ENCODE results near the gene HHIP. TPM values are rescaled to one million over a fixed set of nuclear protein-coding genes. Genes with fewer than 3 reads are reported as not detected.
"Not testable (repeated sequence)": the region's sequence is repeated elsewhere in the genome, so short reads cannot be mapped to it uniquely, and the experiment has no call there.

The HHIP gene
- polyA plus RNA-seq, 2 donors, result not detected

GRCh38 chr4:144768809-144769208 lies 122.9 kb downstream of the HHIP start:
- not testable (repeated sequence) for H3K27ac ChIP-seq (ENCODE audit: low read depth in 2 of 2, low read length in 1 of 2); H3K4me3 ChIP-seq (ENCODE audit: low read depth in 1 of 2, low read length in 2 of 2); H3K27me3 ChIP-seq (ENCODE audit: control insufficient read depth in 1 of 2, insufficient read depth in 2 of 2, low read length in 2 of 2); H3K36me3 ChIP-seq (ENCODE audit: control insufficient read depth in 2 of 2, insufficient read depth in 2 of 2, low read length in 1 of 2); H3K9me3 ChIP-seq (ENCODE audit: control insufficient read depth in 2 of 2, insufficient read depth in 1 of 2, low read depth in 1 of 2, low read length in 1 of 2); H3K4me1 ChIP-seq (ENCODE audit: control insufficient read depth in 2 of 2, insufficient read depth in 2 of 2, low read length in 1 of 2)
- 48 to 61% methylated on average over 8 of the region's 8 CpGs for WGBS, 2 donors

GRCh38 chr4:144778364-144778763 lies 132.4 kb downstream of the HHIP start:
- no peak overlapping the region for H3K27ac ChIP-seq (ENCODE audit: low read depth in 2 of 2, low read length in 1 of 2)

GRCh38 chr4:144782345-144782744 lies 136.4 kb downstream of the HHIP start:
- 54 to 67% methylated on average over 5 of the region's 5 CpGs for WGBS, 2 donors
- Histone ChIP-seq H3K27ac (ENCODE audit: low read depth in 2 of 2, low read length in 1 of 2) (no peak overlapping the region), H3K4me1 (ENCODE audit: control insufficient read depth in 2 of 2, insufficient read depth in 2 of 2, low read length in 1 of 2) (no peaks in the 10 kb centered on the region), H3K4me3 (ENCODE audit: low read depth in 1 of 2, low read length in 2 of 2) (no peak overlapping the region), H3K9me3 (ENCODE audit: control insufficient read depth in 2 of 2, insufficient read depth in 1 of 2, low read depth in 1 of 2, low read length in 1 of 2) (peaks cover 0 to 2% of the 10 kb centered on the region in 2 donors), H3K36me3 (ENCODE audit: control insufficient read depth in 2 of 2, insufficient read depth in 2 of 2, low read length in 1 of 2) (no peaks in the 10 kb centered on the region), H3K27me3 (ENCODE audit: control insufficient read depth in 1 of 2, insufficient read depth in 2 of 2, low read length in 2 of 2) (no peaks in the 10 kb centered on the region)

More at GRCh38 chr4:144778364-144778763, 132.4 kb downstream of the HHIP start:
- Histone ChIP-seq H3K4me1 (ENCODE audit: control insufficient read depth in 2 of 2, insufficient read depth in 2 of 2, low read length in 1 of 2) (no peaks in the 10 kb centered on the region), H3K9me3 (ENCODE audit: control insufficient read depth in 2 of 2, insufficient read depth in 1 of 2, low read depth in 1 of 2, low read length in 1 of 2) (peaks cover 0 to 2% of the 10 kb centered on the region in 2 donors), H3K4me3 (ENCODE audit: low read depth in 1 of 2, low read length in 2 of 2) (no peak overlapping the region), H3K36me3 (ENCODE audit: control insufficient read depth in 2 of 2, insufficient read depth in 2 of 2, low read length in 1 of 2) (no peaks in the 10 kb centered on the region), H3K27me3 (ENCODE audit: control insufficient read depth in 1 of 2, insufficient read depth in 2 of 2, low read length in 2 of 2) (no peaks in the 10 kb centered on the region)
- WGBS, 2 donors, result 75 to 84% methylated on average over 2 of the region's 2 CpGs

- no peaks in the 10 kb centered on the region for H3K27me3 ChIP-seq (ENCODE audit: control insufficient read depth in 1 of 2, insufficient read depth in 2 of 2, low read length in 2 of 2)
- 57 to 69% methylated on average over 3 of the region's 3 CpGs for WGBS, 2 donors
Observed at GRCh38 chr4:144785961-144786360, 140.0 kb downstream of the HHIP start.

GRCh38 chr4:144787365-144788258 lies 141.7 kb downstream of the HHIP start:
- H3K4me3 ChIP-seq (ENCODE audit: low read depth in 1 of 2, low read length in 2 of 2), result no peak overlapping the region
- H3K27me3 ChIP-seq (ENCODE audit: control insufficient read depth in 1 of 2, insufficient read depth in 2 of 2, low read length in 2 of 2), result no peaks in the 10 kb centered on the region
- WGBS, 2 donors, result 62 to 72% methylated on average over 2 of the region's 2 CpGs
- no peaks in the 10 kb centered on the region for H3K4me1 ChIP-seq (ENCODE audit: control insufficient read depth in 2 of 2, insufficient read depth in 2 of 2, low read length in 1 of 2)
- H3K27ac ChIP-seq (ENCODE audit: low read depth in 2 of 2, low read length in 1 of 2), result no peak overlapping the region
- no peaks in the 10 kb centered on the region for H3K36me3 ChIP-seq (ENCODE audit: control insufficient read depth in 2 of 2, insufficient read depth in 2 of 2, low read length in 1 of 2)
- peaks cover 0 to 4% of the 10 kb centered on the region in 2 donors for H3K9me3 ChIP-seq (ENCODE audit: control insufficient read depth in 2 of 2, insufficient read depth in 1 of 2, low read depth in 1 of 2, low read length in 1 of 2)

More at GRCh38 chr4:144785961-144786360, 140.0 kb downstream of the HHIP start:
- H3K27ac ChIP-seq (ENCODE audit: low read depth in 2 of 2, low read length in 1 of 2), result no peak overlapping the region
- no peaks in the 10 kb centered on the region for H3K4me1 ChIP-seq (ENCODE audit: control insufficient read depth in 2 of 2, insufficient read depth in 2 of 2, low read length in 1 of 2)
- H3K36me3 ChIP-seq (ENCODE audit: control insufficient read depth in 2 of 2, insufficient read depth in 2 of 2, low read length in 1 of 2), result no peaks in the 10 kb centered on the region
- H3K4me3 ChIP-seq (ENCODE audit: low read depth in 1 of 2, low read length in 2 of 2), result no peak overlapping the region
- no peaks in the 10 kb centered on the region for H3K9me3 ChIP-seq (ENCODE audit: control insufficient read depth in 2 of 2, insufficient read depth in 1 of 2, low read depth in 1 of 2, low read length in 1 of 2)

GRCh38 chr4:144788469-144788868 lies 142.5 kb downstream of the HHIP start:
- H3K27ac ChIP-seq (ENCODE audit: low read depth in 2 of 2, low read length in 1 of 2), result no peak overlapping the region
- H3K4me1 ChIP-seq (ENCODE audit: control insufficient read depth in 2 of 2, insufficient read depth in 2 of 2, low read length in 1 of 2), result no peaks in the 10 kb centered on the region
- no peaks in the 10 kb centered on the region for H3K36me3 ChIP-seq (ENCODE audit: control insufficient read depth in 2 of 2, insufficient read depth in 2 of 2, low read length in 1 of 2)
- peaks cover 0 to 4% of the 10 kb centered on the region in 2 donors for H3K9me3 ChIP-seq (ENCODE audit: control insufficient read depth in 2 of 2, insufficient read depth in 1 of 2, low read depth in 1 of 2, low read length in 1 of 2)
- 38 to 55% methylated on average over 1 of the region's 1 CpG for WGBS, 2 donors
- H3K27me3 ChIP-seq (ENCODE audit: control insufficient read depth in 1 of 2, insufficient read depth in 2 of 2, low read length in 2 of 2), result no peaks in the 10 kb centered on the region
- no peak overlapping the region for H3K4me3 ChIP-seq (ENCODE audit: low read depth in 1 of 2, low read length in 2 of 2)

GRCh38 chr4:144791933-144792332 lies 146.0 kb downstream of the HHIP start:
- H3K9me3 ChIP-seq (ENCODE audit: control insufficient read depth in 2 of 2, insufficient read depth in 1 of 2, low read depth in 1 of 2, low read length in 1 of 2); H3K4me1 ChIP-seq (ENCODE audit: control insufficient read depth in 2 of 2, insufficient read depth in 2 of 2, low read length in 1 of 2); H3K4me3 ChIP-seq (ENCODE audit: low read depth in 1 of 2, low read length in 2 of 2); H3K27ac ChIP-seq (ENCODE audit: low read depth in 2 of 2, low read length in 1 of 2); H3K36me3 ChIP-seq (ENCODE audit: control insufficient read depth in 2 of 2, insufficient read depth in 2 of 2, low read length in 1 of 2); H3K27me3 ChIP-seq (ENCODE audit: control insufficient read depth in 1 of 2, insufficient read depth in 2 of 2, low read length in 2 of 2): not testable (repeated sequence)
- 77 to 78% methylated on average over 8 of the region's 8 CpGs for WGBS, 2 donors
